GM21723 (cell line): ENCODE results near the gene EFHB.
"Not testable (repeated sequence)": the region's sequence is repeated elsewhere in the genome, so short reads cannot be mapped to it uniquely, and the experiment has no call there.

Experiments used
- ATAC-seq: cut with Tn5 transposase; IDR thresholded peaks from one replicate; pipeline ENCODE4 v1.9.1; 2021; ENCODE audit warnings: mild to moderate bottlenecking, moderate library complexity; ENCODE audit not compliant: unreplicated experiment

Gene EFHB

DNA sequence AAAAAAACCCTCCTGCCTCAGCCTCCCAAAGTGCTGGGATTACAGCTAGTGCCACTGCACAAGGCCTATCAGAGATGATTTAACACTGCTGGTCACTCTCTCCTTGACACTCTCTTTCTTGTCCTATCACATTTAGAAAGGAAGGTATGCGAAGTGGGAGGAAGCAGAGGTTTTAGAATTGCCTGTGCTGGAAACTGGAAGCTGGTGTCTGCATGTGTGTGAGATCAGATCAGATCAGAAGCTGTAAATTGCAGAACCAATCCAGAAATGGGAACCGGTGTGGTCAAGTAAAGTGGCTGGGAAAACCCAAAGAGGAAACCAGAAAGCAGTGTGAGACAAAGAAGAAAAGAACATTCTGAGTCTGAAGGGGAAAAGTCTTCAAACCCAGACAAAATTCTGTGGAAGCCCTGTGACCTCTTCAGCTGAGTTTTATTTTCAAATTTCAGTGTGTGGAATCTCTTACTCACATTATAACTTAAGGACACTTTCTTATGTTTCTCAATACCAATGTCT, 2.8 kb downstream of the EFHB start:
- ATAC-seq, result peak; percentile 86

DNA sequence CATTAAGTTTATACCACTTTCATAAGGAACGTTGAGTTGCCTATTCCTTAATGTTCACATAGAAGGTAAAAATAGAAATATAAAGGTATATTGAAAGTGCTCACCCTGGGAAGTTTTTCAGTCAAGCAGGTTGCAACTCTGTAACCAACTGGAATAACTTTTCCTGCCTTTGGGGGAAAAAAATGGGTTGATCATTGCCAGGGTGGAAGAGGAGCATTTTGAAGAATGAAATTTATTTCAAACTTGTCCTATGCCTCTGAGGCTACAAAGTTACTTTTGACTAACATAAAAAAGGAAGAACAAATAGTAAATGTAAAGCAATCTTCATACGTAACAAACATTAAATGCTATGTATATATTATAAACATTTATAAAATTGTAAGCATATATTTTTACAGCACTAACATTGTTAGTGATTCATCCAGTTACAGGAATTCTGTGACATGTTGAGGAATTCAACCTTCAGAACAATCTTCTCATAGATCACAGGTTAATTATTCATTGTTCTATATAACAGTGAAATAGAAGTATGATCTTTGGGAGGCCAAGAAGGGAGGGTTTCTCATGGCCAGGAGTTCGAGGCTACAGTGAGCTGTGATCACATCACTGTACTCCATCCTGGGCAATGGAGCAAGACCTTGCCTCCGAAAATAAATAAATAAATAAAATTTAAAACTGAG, 13.5 kb downstream of the EFHB start:
- ATAC-seq, result no peak

DNA sequence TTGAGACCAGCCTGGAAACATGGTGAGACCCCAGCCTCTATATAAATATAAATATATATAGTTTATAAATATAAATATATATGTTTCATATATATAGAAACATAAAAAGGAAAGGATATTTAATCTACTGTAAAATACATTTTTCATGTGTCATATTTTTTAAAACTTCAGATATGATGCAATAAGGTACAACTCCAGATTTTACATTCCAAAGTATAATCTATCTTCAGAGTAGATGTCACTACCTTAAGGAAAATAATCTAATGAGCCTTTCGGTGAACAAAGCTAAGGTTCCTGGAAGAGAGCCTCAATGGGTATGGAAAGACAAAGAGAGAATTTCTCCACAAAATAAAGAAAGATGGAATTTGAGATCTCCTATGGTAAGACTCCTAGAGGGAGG, 16.9 kb downstream of the EFHB start:
- ATAC-seq, result no peak

DNA sequence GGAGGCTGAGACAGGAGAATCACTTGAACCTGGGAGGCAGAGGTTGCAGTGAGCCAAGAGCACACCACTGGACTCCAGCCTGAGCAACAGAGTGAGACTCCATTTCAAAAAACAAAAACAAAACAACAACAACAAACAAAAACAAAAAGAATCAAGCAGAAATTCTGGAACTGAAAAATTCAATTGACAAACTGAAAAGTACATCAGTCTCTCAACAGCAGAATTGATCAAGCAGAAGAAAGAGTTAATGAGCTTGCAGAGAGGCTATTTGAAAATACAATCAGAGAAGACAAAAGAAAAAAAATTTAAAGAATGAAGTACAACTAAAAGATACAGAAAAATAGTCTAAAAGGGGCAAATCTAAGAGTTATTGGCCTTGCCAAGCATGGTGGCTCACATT, 22.6 kb downstream of the EFHB start:
- ATAC-seq, result no peak

DNA sequence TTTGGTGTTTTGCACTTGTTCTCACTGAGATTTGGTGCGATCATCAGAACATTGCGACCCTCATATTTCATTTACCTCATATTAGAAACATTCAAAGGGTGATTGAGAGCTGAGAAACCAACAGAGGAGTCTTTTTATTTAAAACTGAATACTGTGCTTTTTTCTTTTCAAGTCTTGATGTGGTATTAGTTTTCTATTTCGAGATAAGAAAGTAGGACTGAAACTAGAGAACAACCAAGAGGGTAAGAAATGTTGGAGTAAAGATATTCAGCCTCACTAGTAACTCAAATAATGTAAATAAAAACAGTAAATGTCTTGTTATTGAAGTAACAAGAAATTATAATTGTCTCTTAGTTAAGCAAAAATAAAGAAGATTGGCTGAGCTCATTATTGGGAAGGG, 26.5 kb downstream of the EFHB start:
- ATAC-seq, result no peak

DNA sequence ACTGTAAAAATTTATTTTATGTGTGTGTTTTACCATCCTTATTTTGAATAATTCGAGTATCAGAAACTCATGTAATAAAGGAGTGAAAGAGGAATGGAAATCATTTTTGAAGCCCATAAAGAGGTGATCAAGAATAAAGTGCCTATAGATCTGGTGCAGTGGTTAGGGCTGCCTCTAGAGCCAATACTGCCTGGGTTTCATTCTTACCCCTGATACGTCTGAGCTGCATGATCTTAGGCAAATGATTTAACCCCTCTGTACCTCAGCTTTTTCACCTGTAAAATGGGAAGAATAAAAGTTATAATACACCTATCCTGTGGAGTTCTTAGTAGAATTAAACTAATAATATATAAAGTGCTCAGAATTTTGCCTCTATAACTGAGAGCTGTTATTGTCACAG, 30.4 kb downstream of the EFHB start:
- no peak for ATAC-seq

DNA sequence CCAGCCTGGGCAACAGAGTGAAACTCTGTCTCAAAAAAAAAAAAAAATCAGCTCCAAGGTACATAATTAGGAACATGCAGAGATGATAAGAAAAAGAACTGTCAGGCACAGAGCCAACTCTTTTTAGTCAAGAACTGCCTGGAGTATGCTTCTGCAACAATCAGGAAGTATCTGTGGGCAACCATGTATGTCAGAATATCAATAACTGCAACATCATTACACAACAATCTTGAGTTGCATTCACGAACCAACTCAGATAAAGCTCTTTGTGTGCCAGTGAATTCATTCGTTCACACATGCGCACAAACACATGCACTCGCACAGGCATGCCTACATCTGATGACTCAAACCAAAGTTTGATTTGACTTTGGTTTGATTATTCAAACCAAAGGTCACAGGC, 32.1 kb downstream of the EFHB start:
- no peak for ATAC-seq

DNA sequence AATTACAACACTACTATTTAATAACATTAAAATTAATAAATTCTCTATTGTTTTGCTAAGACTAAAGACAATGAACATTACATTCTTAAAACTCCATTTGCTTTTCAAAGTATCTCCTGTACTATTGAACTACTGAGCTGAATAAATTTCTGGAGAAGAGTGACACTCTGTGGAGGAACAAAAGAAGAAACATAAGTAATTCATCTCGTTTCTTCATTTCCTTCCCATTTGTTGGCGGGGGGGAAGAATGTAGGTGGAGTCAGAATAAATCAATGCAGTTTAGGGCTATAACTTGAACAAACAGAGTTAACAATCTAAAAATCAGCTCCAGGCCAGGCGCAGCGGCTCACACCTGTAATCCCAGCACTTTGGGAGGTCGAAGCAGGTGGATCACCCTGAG, 32.7 kb downstream of the EFHB start:
- ATAC-seq, result no peak

DNA sequence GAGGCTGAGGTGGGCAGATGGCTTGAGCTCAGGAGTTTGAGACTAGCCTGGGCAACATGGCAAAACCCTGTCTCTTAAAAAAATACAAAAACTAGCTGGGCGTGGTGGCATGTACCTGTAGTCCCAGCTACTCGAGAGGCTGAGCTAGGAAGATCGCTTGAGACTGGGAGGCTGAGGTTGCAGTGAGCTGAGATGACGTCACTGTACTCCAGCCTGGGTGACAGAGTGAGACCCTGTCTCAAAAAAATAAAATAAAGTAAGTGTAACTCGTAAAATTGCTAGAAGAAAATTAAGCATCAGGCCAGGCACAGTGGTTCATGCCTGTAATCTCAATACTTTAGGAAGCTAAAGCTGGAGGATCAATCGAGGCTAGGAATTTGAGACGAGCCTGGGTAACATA, 34.2 kb downstream of the EFHB start:
- not testable (repeated sequence) for ATAC-seq

DNA sequence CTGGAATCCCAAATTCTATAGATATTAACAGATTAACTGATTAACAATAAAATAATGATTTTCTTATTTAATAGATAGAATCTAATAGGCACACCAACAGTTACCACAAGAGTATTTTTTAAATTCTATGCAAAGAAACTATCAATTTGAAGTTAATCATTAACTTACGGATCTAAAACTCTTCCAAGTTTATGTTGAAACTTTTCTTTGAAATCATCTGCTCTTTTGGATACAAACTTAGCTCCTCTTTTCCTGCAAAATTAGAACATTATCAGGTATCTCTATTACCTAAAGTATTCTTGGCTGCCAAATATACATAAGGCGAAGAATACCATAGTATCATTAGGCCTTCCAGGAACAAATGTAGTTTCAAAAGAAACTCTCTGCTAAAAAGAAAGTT, 34.8 kb downstream of the EFHB start:
- ATAC-seq, result no peak

DNA sequence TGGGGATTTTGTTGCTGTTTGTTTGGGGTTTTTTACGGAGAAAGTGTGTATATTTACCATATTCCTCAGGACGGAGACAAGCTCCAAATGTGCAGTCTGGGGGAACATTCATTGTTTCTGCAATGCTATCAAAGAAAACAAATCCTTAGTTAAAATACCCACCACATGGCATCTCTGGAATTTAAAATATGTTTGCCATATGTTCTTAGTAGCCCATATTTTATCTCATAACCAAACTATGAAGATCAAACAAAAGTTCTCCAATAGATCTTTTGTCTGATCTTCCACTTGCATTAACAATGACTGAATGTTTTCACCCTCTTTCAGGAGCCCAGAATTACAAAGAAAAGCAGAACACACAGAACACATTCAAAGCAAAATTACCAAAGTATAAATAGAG, 35.3 kb downstream of the EFHB start:
- ATAC-seq, result no peak

DNA sequence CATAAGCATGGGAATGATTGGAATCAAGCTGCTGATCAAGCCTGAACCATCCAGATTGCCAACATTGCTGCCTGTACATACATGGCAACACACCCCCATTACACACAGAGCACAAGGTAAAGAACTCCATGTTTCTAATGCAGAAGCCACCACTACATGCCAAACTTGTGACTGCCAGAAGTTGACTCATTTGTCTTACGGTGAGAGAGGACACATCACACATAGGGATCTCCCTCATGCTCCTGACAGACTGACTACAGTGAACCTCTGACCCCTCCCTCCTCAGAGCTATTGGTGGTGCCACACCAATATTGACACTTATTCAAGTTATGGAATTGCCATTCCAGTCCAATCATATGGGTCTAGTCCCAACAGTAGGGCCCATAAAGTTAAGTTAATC, 42.3 kb downstream of the EFHB start:
- no peak for ATAC-seq

DNA sequence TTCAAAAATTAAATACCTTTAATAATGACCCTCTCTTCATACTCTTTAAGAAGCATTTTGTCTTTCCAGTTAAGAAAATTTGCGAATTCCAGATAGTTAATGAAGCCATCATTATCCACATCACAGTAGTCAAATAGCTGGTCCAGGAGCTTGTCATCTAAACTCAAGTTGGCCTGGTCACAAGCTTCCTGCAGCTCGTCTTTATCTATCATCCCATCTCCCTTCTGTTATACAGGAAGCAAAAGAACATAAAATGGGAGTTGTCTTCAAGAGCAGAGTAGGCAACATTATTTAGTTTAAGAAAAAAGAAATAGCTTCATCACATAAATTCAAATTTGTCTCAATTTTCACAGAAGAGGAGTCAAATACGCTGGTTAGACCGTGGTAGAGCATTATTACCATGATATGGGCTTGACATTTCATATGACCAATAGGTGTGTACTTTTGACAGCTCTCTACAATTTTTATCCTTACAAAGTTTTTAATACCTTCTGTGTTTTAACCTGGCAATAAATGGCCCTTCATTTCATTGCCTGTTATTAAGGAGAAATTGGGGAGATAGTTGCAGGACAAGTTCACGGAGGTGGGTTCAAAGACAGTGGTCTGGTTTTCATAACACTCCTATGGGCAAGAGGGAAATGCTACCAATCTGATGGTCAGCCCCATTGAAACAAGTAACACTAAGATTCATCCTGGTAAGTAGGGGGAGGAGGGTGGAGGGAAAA, 45.4 kb downstream of the EFHB start:
- no peak for ATAC-seq

DNA sequence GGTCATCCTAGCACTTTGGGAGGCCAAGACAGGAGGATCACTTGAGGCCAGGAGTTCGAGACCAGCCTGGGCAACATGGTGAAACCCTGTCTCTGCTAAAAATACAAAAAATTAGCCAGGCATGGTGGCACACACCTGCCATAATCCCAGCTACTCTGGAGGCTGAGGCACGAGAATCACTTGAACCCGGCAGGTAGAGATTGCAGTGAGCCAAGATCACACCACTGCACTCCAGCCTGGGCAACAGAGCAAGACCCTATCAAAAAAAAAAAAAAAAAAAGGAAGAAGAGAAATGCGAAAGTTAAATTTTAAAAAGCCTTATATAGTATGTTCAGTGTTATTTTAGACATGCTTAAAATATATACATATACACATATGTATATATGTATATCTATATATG, 46.9 kb downstream of the EFHB start:
- not testable (repeated sequence) for ATAC-seq

DNA sequence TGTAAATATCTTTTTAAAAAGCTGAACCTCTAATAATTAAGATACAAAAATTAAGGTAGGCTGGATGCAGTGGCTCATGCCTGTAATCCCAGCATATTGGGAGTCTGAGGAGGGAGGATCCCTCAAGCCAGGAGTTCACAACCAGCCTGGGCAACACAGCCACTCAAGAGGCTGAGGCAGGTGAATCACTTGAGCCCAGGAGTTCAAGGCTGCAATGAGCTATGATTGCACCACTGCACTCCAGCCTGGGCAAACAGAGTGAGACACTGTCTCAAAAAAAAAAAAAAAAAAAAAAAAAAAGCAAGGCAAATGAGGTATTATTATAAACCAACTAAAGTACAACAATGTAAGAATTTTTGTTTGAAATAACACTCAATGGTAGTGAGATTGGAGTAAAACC, 47.6 kb downstream of the EFHB start:
- no peak for ATAC-seq

DNA sequence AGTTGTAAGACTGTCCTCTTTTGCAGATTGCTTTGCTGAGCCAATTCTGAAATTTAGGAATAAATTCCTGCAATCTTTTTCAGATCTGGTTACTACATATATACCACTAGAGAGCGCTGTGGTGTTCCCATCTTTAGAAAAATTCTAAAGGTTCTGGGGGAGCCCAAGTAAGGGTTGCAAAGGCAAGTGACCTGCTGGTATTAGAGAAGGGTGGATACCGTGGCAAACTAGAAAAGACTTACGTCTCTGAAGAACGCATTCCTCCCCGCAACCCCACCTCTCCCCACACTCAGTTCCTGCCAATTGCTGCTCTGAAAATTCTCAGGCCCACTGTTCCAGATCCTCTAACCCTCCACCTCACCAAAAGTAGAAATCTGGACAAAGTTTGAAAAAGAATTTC, 48.5 kb downstream of the EFHB start:
- peak; percentile 63 for ATAC-seq

DNA sequence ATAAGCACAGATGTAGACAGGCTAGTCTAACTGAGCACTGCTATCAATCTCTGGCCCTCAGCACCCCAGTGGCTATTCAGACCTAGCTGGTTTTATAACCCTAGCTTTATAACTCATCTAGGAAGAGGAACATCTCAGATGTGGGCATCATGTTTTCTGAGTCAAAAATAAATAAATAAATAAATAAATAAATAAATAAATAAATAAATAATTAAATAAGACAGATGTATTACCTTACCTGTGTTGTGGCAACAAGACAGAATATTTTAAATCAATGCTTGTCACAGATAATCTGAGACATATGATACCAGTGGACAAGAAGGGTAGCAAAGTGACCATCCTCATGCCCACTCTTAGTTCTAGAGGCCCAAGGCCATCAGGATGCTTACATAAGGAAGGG, 52.2 kb downstream of the EFHB start:
- no peak for ATAC-seq

DNA sequence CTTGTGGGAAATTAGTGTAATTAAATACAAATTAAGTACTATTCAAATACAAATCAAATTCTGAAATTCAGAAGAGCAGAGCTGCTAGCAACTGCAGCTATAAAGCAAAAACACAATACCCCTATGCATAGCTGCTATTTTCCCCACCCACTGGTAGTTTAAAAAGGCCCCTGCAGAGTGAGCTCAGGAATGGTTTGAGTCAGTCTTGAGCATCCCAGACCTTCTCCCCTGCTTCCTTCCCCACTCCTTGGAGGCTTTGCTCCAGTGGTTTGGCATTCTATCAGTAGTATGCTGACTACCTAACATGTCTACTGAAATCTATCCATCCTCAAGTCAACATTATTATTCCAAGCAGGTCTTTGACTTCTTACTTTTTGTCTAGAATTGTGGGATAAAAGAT, 53.0 kb downstream of the EFHB start:
- ATAC-seq, result no peak

DNA sequence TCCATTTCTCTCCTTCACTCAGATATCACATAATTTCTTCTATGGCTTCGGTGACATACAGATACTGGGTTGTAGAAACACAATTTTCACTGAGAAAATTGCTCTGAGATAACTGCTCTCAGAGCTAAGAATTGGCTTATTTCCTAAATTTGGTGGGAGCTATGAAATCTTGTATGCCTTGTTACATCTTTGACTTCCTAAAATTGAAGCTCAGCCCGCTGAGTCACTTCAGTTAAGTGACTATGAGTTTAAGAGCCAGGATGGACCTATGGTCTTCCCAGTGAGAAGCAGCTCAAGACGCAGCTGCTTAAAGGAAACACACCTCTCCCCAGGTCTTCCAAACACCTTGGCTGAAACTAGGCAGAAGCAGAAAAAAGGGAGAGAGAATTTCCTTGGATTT, 56.4 kb downstream of the EFHB start:
- ATAC-seq, result no peak

DNA sequence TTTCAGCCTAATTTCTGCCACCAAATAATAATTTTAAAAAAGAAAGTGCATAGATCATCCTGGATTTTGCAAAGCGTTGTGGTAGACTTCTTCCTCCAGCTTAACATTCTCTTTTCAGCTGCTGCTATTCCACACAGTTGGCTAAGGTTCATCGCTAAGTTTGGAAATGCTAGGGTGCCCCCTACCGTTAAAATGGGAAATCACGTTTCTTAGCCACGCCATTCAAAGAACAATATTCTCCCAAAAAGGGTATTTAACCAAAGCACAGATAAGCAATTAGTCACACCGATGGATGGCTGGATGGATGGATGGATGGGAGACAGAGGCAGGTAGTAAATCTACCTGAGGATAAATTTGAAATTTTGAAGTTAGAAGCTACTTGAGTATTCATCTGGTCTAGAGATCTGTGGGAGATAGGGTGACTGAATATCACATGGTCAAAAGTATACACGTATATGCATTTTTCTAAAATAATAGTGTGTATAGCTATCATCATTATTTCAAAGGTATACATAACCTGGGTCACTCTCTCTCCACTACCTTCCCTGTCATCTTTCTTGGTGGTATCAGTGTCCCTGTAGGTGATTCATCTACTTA, 67.2 kb downstream of the EFHB start:
- ATAC-seq, result peak; percentile 94

DNA sequence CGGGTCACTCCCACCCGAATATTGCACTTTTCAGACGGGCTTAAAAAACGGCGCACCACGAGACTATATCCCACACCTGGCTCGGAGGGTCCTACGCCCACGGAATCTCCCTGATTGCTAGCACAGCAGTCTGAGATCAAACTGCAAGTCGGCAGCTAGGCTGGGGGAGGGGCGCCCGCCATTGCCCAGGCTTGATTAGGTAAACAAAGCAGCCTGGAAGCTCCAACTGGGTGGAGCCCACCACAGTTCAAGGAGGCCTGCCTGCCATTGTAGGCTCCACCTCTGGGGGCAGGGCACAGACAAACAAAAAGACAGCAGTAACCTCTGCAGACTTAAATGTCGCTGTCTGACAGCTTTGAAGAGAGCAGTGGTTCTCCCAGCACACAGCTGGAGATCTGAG, 78.7 kb downstream of the EFHB start:
- ATAC-seq, result not testable (repeated sequence)

DNA sequence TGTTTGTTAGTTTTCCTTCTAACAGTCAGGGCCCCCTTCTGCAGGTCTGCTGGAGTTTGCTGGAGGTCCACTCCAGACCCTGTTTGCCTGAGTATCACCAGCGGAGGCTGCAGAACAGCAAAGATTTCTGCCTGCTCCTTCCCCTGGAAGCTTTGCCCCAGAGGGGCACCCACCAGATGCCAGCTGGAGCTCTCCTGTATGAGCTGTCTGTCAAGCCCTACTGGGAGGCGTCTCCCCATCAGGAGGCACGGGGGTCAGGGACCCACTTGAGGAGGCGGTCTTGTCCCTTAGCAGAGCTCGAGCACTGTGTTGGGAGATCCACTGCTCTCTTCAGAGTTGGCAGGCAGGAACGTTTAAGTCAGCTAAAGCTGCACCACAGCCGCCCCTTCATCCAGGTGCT, 87.4 kb downstream of the EFHB start:
- not testable (repeated sequence) for ATAC-seq
